OCI-LY1 (cell line): Measurements from ENCODE around the gene GNPTG.

Source experiments
- H2AFZ ChIP-seq: fragments of 200-600 bp; sonication (generic), shearing (Covaris generic); 2 replicates; pipeline ENCODE4 v1.6.0; 2014; ENCODE audit warnings: antibody characterized with exemption, mild to moderate bottlenecking, low read length
- H3F3A ChIP-seq: fragments of 200-600 bp; sonication (generic), shearing (Covaris generic); 2 replicates; pipeline ENCODE4 v1.6.0; 2014; ENCODE audit warnings: mild to moderate bottlenecking, antibody characterized with exemption, low read length, moderate library complexity; ENCODE audit not compliant: insufficient read depth
- H3K27ac ChIP-seq: fragments of 200-600 bp; sonication (generic); 2 replicates; pipeline ENCODE4 v1.5.1; 2014; ENCODE audit warnings: low read length, mixed run types, mild to moderate bottlenecking, low read depth; ENCODE audit not compliant: poor library complexity, severe bottlenecking
- H3K27me3 ChIP-seq: fragments of 200-600 bp; sonication (generic); 2 replicates; pipeline ENCODE4 v1.6.0; 2014; ENCODE audit warnings: antibody characterized with exemption, mild to moderate bottlenecking, low read length, moderate library complexity; ENCODE audit not compliant: insufficient read depth
- H3K36me3 ChIP-seq: fragments of 200-600 bp; sonication (generic); 2 replicates; pipeline ENCODE4 v1.6.1; 2014; ENCODE audit warnings: mild to moderate bottlenecking, antibody characterized with exemption, low read length, moderate library complexity, mixed read lengths; ENCODE audit not compliant: insufficient read depth
- H3K4me1 ChIP-seq: fragments of 200-600 bp; sonication (generic); 2 replicates; pipeline ENCODE4 v1.5.1; 2014; ENCODE audit warnings: mild to moderate bottlenecking, low read length, moderate library complexity; ENCODE audit not compliant: insufficient read depth, severe bottlenecking
- H3K4me2 ChIP-seq: fragments of 200-600 bp; sonication (generic), shearing (Covaris generic); 2 replicates; pipeline ENCODE4 v1.6.1; 2014; ENCODE audit warnings: low read length
- H3K4me3 ChIP-seq: fragments of 200-600 bp; sonication (generic); 2 replicates; pipeline ENCODE4 v1.5.1; 2014; ENCODE audit warnings: low read length, low read depth, mild to moderate bottlenecking, mixed read lengths; ENCODE audit not compliant: poor library complexity, severe bottlenecking
- H3K79me2 ChIP-seq: fragments of 200-600 bp; shearing (Covaris generic); 2 replicates; pipeline ENCODE4 v1.6.1; 2016; ENCODE audit warnings: mixed run types, low read length, mixed read lengths; ENCODE audit not compliant: insufficient read depth
- H3K9ac ChIP-seq: fragments of 200-600 bp; sonication (generic), shearing (Covaris generic); 2 replicates; pipeline ENCODE4 v1.6.1; 2014; ENCODE audit warnings: mild to moderate bottlenecking, low read length, mixed read lengths
- H3K9me2 ChIP-seq: fragments of 200-600 bp; sonication (generic), shearing (Covaris generic); 2 replicates; pipeline ENCODE4 v1.6.1; 2014; ENCODE audit warnings: low read depth, mild to moderate bottlenecking, low read length, mixed read lengths
- H3K9me3 ChIP-seq: fragments of 200-600 bp; shearing (Covaris generic); 2 replicates; pipeline ENCODE4 v1.6.1; 2014; ENCODE audit warnings: low read length, mixed read lengths
- H4K20me1 ChIP-seq: fragments of 200-600 bp; sonication (generic), shearing (Covaris generic); 2 replicates; pipeline ENCODE4 v1.6.0; 2016; ENCODE audit warnings: mild to moderate bottlenecking, low read length; ENCODE audit not compliant: insufficient read depth
- CTCF ChIP-seq: fragments of 200-600 bp; sonication (generic), shearing (Covaris generic); IDR thresholded peaks from 2 replicates; pipeline ENCODE4 v1.5.1; 2017; ENCODE audit warnings: mild to moderate bottlenecking, antibody characterized with exemption, low read length, moderate library complexity, mixed read lengths
- EZH2 ChIP-seq: fragments of 200-600 bp; sonication (generic), shearing (Covaris generic); IDR thresholded peaks from 2 replicates; pipeline ENCODE4 v1.8.0; 2017; ENCODE audit warnings: borderline replicate concordance, mixed run types, mild to moderate bottlenecking, antibody characterized with exemption, low read length, moderate library complexity, mixed read lengths

GNPTG gene

GRCh38 chr16:1319041-1319440 is 32.7 kb upstream of the GNPTG start:
- Histone ChIP-seq H4K20me1 (no peaks in the 10 kb centered on the region), H2AFZ (no peak overlapping the region), H3K36me3 (peaks cover 97% of the 10 kb centered on the region)

GRCh38 chr16:1320097-1320496 is 31.6 kb upstream of the GNPTG start:
- Histone ChIP-seq H3K27me3 (no peaks in the 10 kb centered on the region), H3K9me3 (no peaks in the 10 kb centered on the region), H3K9me2 (no peaks in the 10 kb centered on the region), H3K4me3 (no peak overlapping the region), H3F3A (no peaks in the 10 kb centered on the region), H3K79me2 (no peaks in the 10 kb centered on the region), H3K27ac (no peak overlapping the region), H4K20me1 (no peaks in the 10 kb centered on the region), H3K36me3 (peaks cover 96% of the 10 kb centered on the region), H3K4me2 (no peak overlapping the region), H3K9ac (no peak overlapping the region), H2AFZ (no peak overlapping the region), H3K4me1 (peaks cover 1% of the 10 kb centered on the region)
- no peak for TF ChIP-seq CTCF
- TF ChIP-seq EZH2 = no peak

More at GRCh38 chr16:1319041-1319440, 32.7 kb upstream of the GNPTG start:
- no peaks in the 10 kb centered on the region for H3K9me2 ChIP-seq
- no peaks in the 10 kb centered on the region for H3K27me3 ChIP-seq
- H3K9ac ChIP-seq = no peak overlapping the region
- no peak overlapping the region for H3K4me2 ChIP-seq
- H3K9me3 ChIP-seq = no peaks in the 10 kb centered on the region
- peaks cover 3% of the 10 kb centered on the region for H3K79me2 ChIP-seq
- H3K4me1 ChIP-seq = no peaks in the 10 kb centered on the region
- TF ChIP-seq EZH2 (no peak), CTCF (no peak)
- no peak overlapping the region for H3K4me3 ChIP-seq
- no peak overlapping the region for H3K27ac ChIP-seq
- no peaks in the 10 kb centered on the region for H3F3A ChIP-seq

- TF ChIP-seq EZH2 = no peak
- no peak for TF ChIP-seq CTCF
- H3K36me3 ChIP-seq = peaks cover 95% of the 10 kb centered on the region
These were observed 31.0 kb upstream of the GNPTG start for GRCh38 chr16:1320658-1321240.

More at GRCh38 chr16:1320658-1321240, 31.0 kb upstream of the GNPTG start:
- Histone ChIP-seq H3K4me2 (no peak overlapping the region), H3K4me1 (peaks cover 8% of the 10 kb centered on the region), H3F3A (no peaks in the 10 kb centered on the region), H3K9ac (no peak overlapping the region), H3K27ac (no peak overlapping the region), H3K4me3 (no peak overlapping the region), H3K79me2 (no peaks in the 10 kb centered on the region), H4K20me1 (no peaks in the 10 kb centered on the region), H3K9me3 (no peaks in the 10 kb centered on the region), H3K9me2 (no peaks in the 10 kb centered on the region), H3K27me3 (no peaks in the 10 kb centered on the region), H2AFZ (no peak overlapping the region)
